ENCODE data around the gene TBC1D21. TPM values are rescaled to one million over a fixed set of nuclear protein-coding genes. Genes with fewer than 3 reads are reported as not detected.

The TBC1D21 gene
- total and polyA plus RNA-seq, 2 of the 8 experiments (the other 6 are each of a cell fraction or from before 2014, with no cell fraction given) = not detected

- Histone ChIP-seq H3K79me2 (ENCODE audit: control insufficient read depth in 1 of 2, insufficient read depth in 2 of 2, low read length in 2 of 2) (no peaks in the 10 kb centered on the region), H2BK5ac (ENCODE audit: low read depth, low read length) (no peak overlapping the region), H3K27ac (ENCODE audit: low read depth, low read length) (no peak overlapping the region), H2BK20ac (ENCODE audit: low read length) (peak overlapping the region; percentile 1; the same call in 1 of the 2 replicates), H3K27me3 (replicated peaks in 1 of 4; ENCODE audit: control insufficient read depth in 3 of 4, extremely low read depth in 1 of 4, insufficient read depth in 3 of 4, low read length in 3 of 4) (no peaks in the 10 kb centered on the region), H2BK12ac (ENCODE audit: low read depth, low read length) (no peak overlapping the region; the same call in 1 of the 2 replicates), H3K36me3 (ENCODE audit: control insufficient read depth in 2 of 4, insufficient read depth in 4 of 4, low read length in 3 of 4) (no peaks in the 10 kb centered on the region), H3K9me3 (ENCODE audit: insufficient read depth in 2 of 2, low read depth in 1 of 2, low read length in 1 of 2) (0 out of 4 replicates have a peak, but pooled peaks cover 0 to 3% of the 10 kb centered on the region in 2 experiments), H3K23ac (ENCODE audit: insufficient read length) (no peak overlapping the region), H2AFZ (ENCODE audit: low read length) (peak overlapping the region; percentile 73), H3K4me1 (replicated peaks in 1 of 4; ENCODE audit: control insufficient read depth in 3 of 4, insufficient read depth in 4 of 4, low read length in 3 of 4) (peaks cover 0 to 2% (median 0%) of the 10 kb centered on the region in 4 experiments; a peak in 4 of 7 replicates), H3K79me1 (ENCODE audit: low read depth, low read length) (no peaks in the 10 kb centered on the region), H3K14ac (ENCODE audit: insufficient read length) (no peak overlapping the region), H3K4me2 (ENCODE audit: insufficient read depth in 1 of 2, low read depth in 2 of 2, low read length in 2 of 2) (no peak overlapping the region), H4K91ac (replicated peaks; ENCODE audit: insufficient read length, low read length) (no peak overlapping the region), H3K4ac (replicated peaks; ENCODE audit: insufficient read length, low read depth, low read length) (no peak overlapping the region), H3K9ac (replicated peaks in 1 of 4; ENCODE audit: extremely low read depth in 1 of 4, low read depth in 3 of 4, low read length in 3 of 4) (no peak overlapping the region), H3K56ac (replicated peaks; ENCODE audit: insufficient read length, low read depth, low read length) (no peak overlapping the region), H4K8ac (ENCODE audit: extremely low read depth, insufficient read depth, low read length) (no peak overlapping the region), H2AK5ac (ENCODE audit: low read depth, low read length) (no peak overlapping the region), H3K23me2 (ENCODE audit: low read depth, low read length) (no peaks in the 10 kb centered on the region), H2BK15ac (ENCODE audit: low read length) (peak overlapping the region; percentile 50), H2BK120ac (replicated peaks; ENCODE audit: low read depth, low read length) (no peak overlapping the region), H4K20me1 (replicated peaks in 1 of 2; ENCODE audit: control insufficient read depth in 1 of 2, insufficient read depth in 2 of 2, low read length in 2 of 2) (no peaks in the 10 kb centered on the region), H3K18ac (ENCODE audit: extremely low read depth, low read length) (no peak overlapping the region), H3K4me3 (ENCODE audit: extremely low read depth in 1 of 4, insufficient read depth in 2 of 4, low read depth in 3 of 4, low read length in 4 of 4) (no peak overlapping the region), H4K5ac (ENCODE audit: insufficient read length, low read depth, low read length) (no peak overlapping the region)
- WGBS, 2 experiments (ENCODE audit: extremely low coverage in 1 of 2, insufficient coverage in 1 of 2, insufficient read length in 1 of 2, insufficient replicate concordance in 2 of 2, low coverage in 1 of 2, low lambda C conversion rate in 2 of 2, missing lambda C conversion rate in 1 of 2) = 80% methylated on average over 6 of the region's 6 CpGs; no CpG with 5 or more reads in 1 of the 2 experiments
- CTCF ChIA-PET (ENCODE audit: partially characterized antibody) = interaction anchor here (0.6 to 6.5 kb wide), 35 partner anchors 8 to 294 kb away, joined by 3 to 36 read pairs (median 5); partner anchors contain the start of genes LOXL1 and TBC1D21
- POLR2A ChIA-PET (ENCODE audit: partially characterized antibody) = no interaction called here
- FAIRE-seq = no peak
- no peak for DNase-seq (ENCODE audit: low read depth in 1 of 2, low spot score in 2 of 2)
Measured at GRCh38 chr15:73865904-73866303, 7.5 kb upstream of the TBC1D21 start.

Data from H1 (cell line).